ENCODE data around the gene LMTK3. TPM values are rescaled to one million over a fixed set of nuclear protein-coding genes. Genes with fewer than 3 reads are reported as not detected.
A peak's percentile ranks its signal among the peaks of the same experiment; 100 is the strongest.

LMTK3 gene
- total and polyA plus RNA-seq, 8 donors, result 2.3 to 7.7 (median 3.1) TPM

DNA sequence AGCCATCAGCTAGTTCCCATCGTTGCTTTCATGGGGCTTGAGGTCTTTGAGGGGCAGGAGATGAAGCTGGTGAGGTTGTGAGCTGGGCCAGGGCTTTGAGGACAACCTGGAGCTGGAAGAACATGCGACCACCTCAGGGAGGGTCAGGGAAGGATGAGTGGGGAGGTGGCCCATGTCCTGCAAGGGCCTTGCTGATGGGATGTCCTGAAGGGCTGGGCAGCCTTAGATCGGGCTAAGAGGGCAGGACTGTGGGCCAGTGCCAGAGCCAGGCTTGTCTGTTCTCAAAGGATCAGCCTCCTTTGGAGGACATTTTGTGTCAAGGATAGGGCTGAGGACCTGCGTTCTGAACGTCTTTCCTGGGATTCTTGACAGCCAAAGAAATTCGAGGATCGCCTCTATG lies 31.9 kb downstream of the LMTK3 start:
- Histone ChIP-seq H3K36me3 (peaks cover 3 to 23% (median 10%) of the 10 kb centered on the region in 3 donors), H3K27ac (peak overlapping the region in 1 of 4 donors; percentile 37), H3K9me3 (no peaks in the 10 kb centered on the region), H3K4me1 (peaks cover 0 to 6% (median 3%) of the 10 kb centered on the region in 3 donors), H3K4me3 (no peak overlapping the region), H3K27me3 (no peaks in the 10 kb centered on the region)
- 72 to 77% methylated on average over 7 of the region's 7 CpGs for WGBS, 2 donors
- intact Hi-C loops (cut with DNase I), result no loop called here
- FAIRE-seq (no peak), DNase-seq (no peak), ATAC-seq (peak in 2 of 4 donors; percentile 6 to 8)
- TF ChIP-seq, protein P1, sequence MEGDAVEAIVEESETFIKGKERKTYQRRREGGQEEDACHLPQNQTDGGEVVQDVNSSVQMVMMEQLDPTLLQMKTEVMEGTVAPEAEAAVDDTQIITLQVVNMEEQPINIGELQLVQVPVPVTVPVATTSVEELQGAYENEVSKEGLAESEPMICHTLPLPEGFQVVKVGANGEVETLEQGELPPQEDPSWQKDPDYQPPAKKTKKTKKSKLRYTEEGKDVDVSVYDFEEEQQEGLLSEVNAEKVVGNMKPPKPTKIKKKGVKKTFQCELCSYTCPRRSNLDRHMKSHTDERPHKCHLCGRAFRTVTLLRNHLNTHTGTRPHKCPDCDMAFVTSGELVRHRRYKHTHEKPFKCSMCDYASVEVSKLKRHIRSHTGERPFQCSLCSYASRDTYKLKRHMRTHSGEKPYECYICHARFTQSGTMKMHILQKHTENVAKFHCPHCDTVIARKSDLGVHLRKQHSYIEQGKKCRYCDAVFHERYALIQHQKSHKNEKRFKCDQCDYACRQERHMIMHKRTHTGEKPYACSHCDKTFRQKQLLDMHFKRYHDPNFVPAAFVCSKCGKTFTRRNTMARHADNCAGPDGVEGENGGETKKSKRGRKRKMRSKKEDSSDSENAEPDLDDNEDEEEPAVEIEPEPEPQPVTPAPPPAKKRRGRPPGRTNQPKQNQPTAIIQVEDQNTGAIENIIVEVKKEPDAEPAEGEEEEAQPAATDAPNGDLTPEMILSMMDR (IDR thresholded peaks at IDR 0.05), result no peak

DNA sequence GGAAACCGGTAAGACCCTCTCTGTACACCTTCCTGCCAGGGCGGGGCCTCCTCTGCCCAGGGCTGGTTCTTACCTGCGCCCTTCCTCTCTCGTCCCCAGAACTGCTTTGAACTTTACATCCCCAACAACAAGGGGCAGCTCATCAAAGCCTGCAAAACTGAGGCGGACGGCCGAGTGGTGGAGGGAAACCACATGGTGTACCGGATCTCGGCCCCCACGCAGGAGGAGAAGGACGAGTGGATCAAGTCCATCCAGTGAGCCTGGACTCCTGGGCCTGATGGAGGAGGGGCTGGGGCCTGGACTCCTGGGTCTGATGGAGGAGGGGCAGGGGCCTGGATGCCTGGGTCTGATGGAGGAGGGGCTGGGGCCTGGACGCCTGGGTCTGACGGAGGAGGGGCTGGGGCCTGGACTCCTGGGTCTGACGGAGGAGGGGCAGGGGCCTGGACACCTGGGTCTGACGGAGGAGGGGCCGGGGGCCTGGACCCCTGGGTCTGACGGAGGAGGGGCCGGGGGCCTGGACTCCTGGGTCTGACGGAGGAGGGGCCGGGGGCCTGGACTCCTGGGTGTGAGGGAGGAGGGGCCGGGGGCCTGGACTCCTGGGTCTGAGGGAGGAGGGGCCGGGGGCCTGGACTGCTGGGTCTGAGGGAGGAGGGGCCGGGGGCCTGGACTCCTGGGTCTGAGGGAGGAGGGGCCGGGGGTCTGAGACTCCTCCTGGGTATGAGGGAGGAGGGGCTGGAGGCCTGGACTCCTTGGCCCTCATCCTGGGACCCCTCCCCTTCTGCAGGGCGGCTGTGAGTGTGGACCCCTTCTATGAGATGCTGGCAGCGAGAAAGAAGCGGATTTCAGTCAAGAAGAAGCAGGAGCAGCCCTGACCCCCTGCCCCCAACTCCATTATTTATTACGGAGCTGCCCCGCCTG lies 33.0 kb downstream of the LMTK3 start:
- ATAC-seq, result no peak
- no peak for FAIRE-seq
- Histone ChIP-seq H3K36me3 (peaks cover 3 to 33% (median 17%) of the 10 kb centered on the region in 3 donors), H3K4me3 (no peak overlapping the region), H3K27ac (no peak overlapping the region), H3K4me1 (peaks cover 0 to 6% (median 3%) of the 10 kb centered on the region in 3 donors), H3K9me3 (no peaks in the 10 kb centered on the region), H3K27me3 (no peaks in the 10 kb centered on the region)
- intact Hi-C loops (cut with DNase I), result no loop called here
- WGBS, 2 donors, result 86 to 88% methylated on average over 22 to 29 of the region's 29 CpGs
- TF ChIP-seq, protein P1 (IDR thresholded peaks at IDR 0.05), result no peak
- DNase-seq, result peak in 1 of 6 donors; percentile 74

DNA sequence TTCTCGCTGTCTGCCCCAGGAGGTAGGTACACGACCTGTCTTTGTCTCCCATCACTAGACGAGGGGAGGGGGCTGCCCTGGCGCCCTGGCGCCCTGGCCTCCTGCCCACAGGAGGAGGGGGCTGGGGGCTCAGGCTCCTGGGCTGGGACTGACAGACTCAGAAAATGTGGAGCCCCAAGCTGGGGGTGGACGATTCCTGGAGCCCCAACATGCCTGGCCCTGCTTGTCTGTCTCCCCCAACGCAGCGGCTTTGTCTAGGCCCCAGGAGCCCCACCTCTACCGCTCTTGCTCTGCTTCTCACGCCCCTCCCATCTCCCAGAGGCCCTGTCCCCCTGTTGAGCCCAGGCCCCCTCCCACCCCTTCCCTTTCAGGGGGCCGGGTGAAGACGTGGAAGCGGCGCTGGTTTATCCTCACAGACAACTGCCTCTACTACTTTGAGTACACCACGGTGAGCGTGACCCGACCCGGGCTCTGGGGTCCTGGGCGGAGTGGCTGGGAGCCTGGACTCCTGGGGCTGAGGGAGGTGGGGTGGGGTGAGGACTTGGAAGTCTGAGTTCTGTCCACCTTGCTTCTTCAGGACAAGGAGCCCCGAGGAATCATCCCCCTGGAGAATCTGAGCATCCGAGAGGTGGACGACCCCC lies 33.8 kb downstream of the LMTK3 start:
- H3K4me1 ChIP-seq, result peaks cover 0 to 6% (median 3%) of the 10 kb centered on the region in 3 donors
- no peak for FAIRE-seq
- TF ChIP-seq, protein P1 (IDR thresholded peaks at IDR 0.05), result no peak
- H3K9me3 ChIP-seq, result no peaks in the 10 kb centered on the region
- peaks cover 7 to 39% (median 25%) of the 10 kb centered on the region in 3 donors for H3K36me3 ChIP-seq
- H3K27ac ChIP-seq, result no peak overlapping the region
- no peak overlapping the region for H3K4me3 ChIP-seq
- WGBS, 2 donors, result 87 to 88% methylated on average over 22 of the region's 22 CpGs
- H3K27me3 ChIP-seq, result no peaks in the 10 kb centered on the region
- no peak for ATAC-seq
- peak in 1 of 6 donors; percentile 81 for DNase-seq
- intact Hi-C loops (cut with DNase I), result no loop called here

DNA sequence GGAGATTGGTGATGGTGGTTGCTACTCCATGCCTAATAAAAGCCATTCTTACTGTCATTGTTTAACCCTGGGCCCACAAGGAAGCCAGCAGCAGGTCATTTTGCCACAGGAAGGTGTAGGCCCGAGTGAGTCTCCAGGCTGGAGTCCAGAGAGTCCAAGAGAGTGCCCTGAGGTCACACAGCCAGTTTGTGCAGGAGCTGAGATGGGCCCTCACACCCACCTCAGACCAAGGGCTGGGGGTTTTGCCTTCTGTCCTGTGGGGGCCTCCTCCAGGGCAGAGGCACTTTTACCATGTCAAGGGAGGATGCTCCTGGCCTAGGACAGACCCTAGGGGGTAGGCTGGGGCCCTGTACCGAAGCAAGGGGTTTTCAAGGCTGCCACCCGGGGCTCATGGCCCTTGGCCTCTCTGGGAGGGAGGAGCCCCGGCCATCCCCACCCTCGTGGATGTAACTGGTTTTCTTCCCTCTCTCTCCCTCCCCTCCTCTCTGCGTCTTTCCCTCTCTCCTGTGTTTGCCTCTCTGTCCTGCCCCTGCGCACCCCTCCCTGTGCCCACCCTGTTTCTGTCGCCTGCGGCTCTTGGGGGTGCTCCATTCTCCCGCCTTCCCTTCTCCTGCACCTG lies 34.5 kb downstream of the LMTK3 start:
- TF ChIP-seq, protein P1 (IDR thresholded peaks at IDR 0.05), result no peak
- Histone ChIP-seq H3K4me1 (peaks cover 0 to 3% (median 2%) of the 10 kb centered on the region in 3 donors), H3K9me3 (no peaks in the 10 kb centered on the region), H3K4me3 (no peak overlapping the region), H3K27ac (no peak overlapping the region), H3K36me3 (peaks cover 7 to 39% (median 29%) of the 10 kb centered on the region in 3 donors), H3K27me3 (no peaks in the 10 kb centered on the region)
- intact Hi-C loops (cut with DNase I), result no loop called here
- 83 to 85% methylated on average over 10 of the region's 10 CpGs for WGBS, 2 donors
- peak in 1 of 6 donors; percentile 58 for DNase-seq
- FAIRE-seq, result no peak
- no peak for ATAC-seq

Data from pancreas (tissue), 10 donors.